Pancreas (tissue), 10 donors: ENCODE results near the gene CEACAM4. TPM values are rescaled to one million over a fixed set of nuclear protein-coding genes. Genes with fewer than 3 reads are reported as not detected.

ENCODE experiments used
- ATAC-seq, 4 donors: fragments of 200-7000 bp; cut with Tn5 transposase; one replicate each; pipeline versions ENCODE4 v1.8.0 to v1.9.1; 2020; ENCODE audit warnings: mild to moderate bottlenecking in 4 of 4, moderate library complexity in 4 of 4
- DNase-seq, 6 donors: peaks; one replicate each; pipeline ENCODE4 v3.0.0-alpha.2; 2020
- FAIRE-seq: peaks from 2 replicates; lab custom pipeline; 2012; peaks lifted over from hg19 to GRCh38; lab: Jason Lieb, UNC
- H3K27ac ChIP-seq, 4 donors: fragments of 200-600 bp; sonication (generic); 1 replicate in 3 of 4; 2 replicates in 1 of 4; pipeline versions ENCODE4 v1.5.0 to v1.8.0; 2020
- H3K27me3 ChIP-seq, 4 donors: fragments of 200-600 bp; one replicate each; pipeline ENCODE4 v1.8.0; 2021
- H3K36me3 ChIP-seq, 3 donors: fragments of 200-600 bp; sonication (generic) in 1 of 3; one replicate each; pipeline versions ENCODE4 v1.5.0 to v1.8.0; 2020 to 2021
- H3K4me1 ChIP-seq, 3 donors: fragments of 200-600 bp; one replicate each; pipeline ENCODE4 v1.8.0; 2021
- H3K4me3 ChIP-seq, 4 donors: fragments of 200-600 bp; sonication (generic) in 2 of 4; one replicate each; pipeline versions ENCODE4 v1.5.0 to v1.8.0; 2020 to 2021
- H3K9me3 ChIP-seq, 4 donors: fragments of 200-600 bp; one replicate each; pipeline ENCODE4 v1.8.0; 2021
- WGBS, 2 donors: extraction: QIAGEN DNeasy Blood & Tissue Kit; methylation state at CpG; one replicate each; pipeline ENCODE4 v1.1.7; 2013; 5-methylcytosine and 5-hydroxymethylcytosine counted together
- intact Hi-C, 3 donors: fragments of 100-400 bp; cut with DNase I; formaldehyde crosslinking; loops; one replicate each; pipeline versions ENCODE4 v1.11.1 to v1.14.2; 2022
- polyA plus RNA-seq, 2 donors: library from polyadenylated mRNA; stranded (reverse); fragments of 200-250 nt; gene quantifications; one replicate each; pipeline ENCODE4 v1.2.3, GENCODE V29; 2013
- total RNA-seq, 6 donors: library from RNA; stranded (reverse); fragmentation: NEBNext Ultra II Directional in 4 of 6; extraction: Animal tissue kit (Norgen Biotek cat#: 25700) in 4 of 6; gene quantifications; one replicate each; pipeline versions ENCODE4 v1.2.1 to v1.2.4, GENCODE V29; 2021 to 2023
- TF ChIP-seq, protein P1 (sequence below), 4 donors: fragments of 200-600 bp; sonication (generic) in 3 of 4; IDR thresholded peaks; one replicate each; pipeline versions ENCODE4 v1.5.0 to v1.8.0; 2021; ENCODE audit warnings: antibody characterized with exemption in 4 of 4
- donor health status: healthy with polysubstance abuse.
- donor health status: DM: no; HTN: no; CAD: no; lungs with moderate emphysema.
- donor health status: DM: no; HTN: no; CAD: no.
- donor health status: control.
- donor health status: control.
- donor health status: Bipolar disorder and iron deficiency.
- donor health status: DM: yes; HTN: yes; CAD: no.
- donor health status: DM: no; HTN: no; CAD: no.
- donor health status: DM: no; HTN: no; CAD: no.
- donor health status: DM: yes; HTN: yes; CAD: no.

Gene CEACAM4
- total and polyA plus RNA-seq, 8 donors: 0.30 to 1.1 (median 0.54) TPM

DNA sequence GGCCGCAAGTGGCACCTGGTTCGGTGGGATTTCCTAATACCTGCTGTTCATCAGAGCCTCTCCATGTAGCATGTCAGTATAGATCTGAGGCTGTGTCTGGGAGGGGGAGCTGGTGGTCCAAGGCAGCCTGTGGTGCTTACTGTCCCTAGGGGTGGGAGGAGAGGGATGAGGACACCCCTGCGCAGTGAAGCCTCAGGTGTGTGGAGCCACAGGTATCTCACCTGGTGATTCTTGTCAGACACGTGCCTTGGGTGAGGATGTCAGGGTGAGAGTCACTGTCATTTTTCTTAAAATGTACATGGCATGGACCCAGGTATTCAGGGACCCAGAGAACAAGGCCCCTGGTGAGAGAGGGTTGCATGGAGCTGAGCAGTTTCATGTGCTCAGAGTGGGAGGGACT, 11.7 kb downstream of the CEACAM4 start:
- ATAC-seq: no peak
- no peaks in the 10 kb centered on the region for H3K4me1 ChIP-seq
- no peak overlapping the region for H3K4me3 ChIP-seq
- TF ChIP-seq, protein P1, sequence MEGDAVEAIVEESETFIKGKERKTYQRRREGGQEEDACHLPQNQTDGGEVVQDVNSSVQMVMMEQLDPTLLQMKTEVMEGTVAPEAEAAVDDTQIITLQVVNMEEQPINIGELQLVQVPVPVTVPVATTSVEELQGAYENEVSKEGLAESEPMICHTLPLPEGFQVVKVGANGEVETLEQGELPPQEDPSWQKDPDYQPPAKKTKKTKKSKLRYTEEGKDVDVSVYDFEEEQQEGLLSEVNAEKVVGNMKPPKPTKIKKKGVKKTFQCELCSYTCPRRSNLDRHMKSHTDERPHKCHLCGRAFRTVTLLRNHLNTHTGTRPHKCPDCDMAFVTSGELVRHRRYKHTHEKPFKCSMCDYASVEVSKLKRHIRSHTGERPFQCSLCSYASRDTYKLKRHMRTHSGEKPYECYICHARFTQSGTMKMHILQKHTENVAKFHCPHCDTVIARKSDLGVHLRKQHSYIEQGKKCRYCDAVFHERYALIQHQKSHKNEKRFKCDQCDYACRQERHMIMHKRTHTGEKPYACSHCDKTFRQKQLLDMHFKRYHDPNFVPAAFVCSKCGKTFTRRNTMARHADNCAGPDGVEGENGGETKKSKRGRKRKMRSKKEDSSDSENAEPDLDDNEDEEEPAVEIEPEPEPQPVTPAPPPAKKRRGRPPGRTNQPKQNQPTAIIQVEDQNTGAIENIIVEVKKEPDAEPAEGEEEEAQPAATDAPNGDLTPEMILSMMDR (IDR thresholded peaks at IDR 0.05): no peak
- peak in 1 of 6 donors; percentile 13 for DNase-seq
- FAIRE-seq: no peak
- H3K9me3 ChIP-seq: no peaks in the 10 kb centered on the region
- no peak overlapping the region for H3K27ac ChIP-seq
- no peaks in the 10 kb centered on the region for H3K36me3 ChIP-seq
- WGBS, 2 donors: 67 to 81% methylated on average over 4 of the region's 4 CpGs
- intact Hi-C loops: no loop called here
- peaks cover 0 to 3% (median 0%) of the 10 kb centered on the region in 4 donors for H3K27me3 ChIP-seq

DNA sequence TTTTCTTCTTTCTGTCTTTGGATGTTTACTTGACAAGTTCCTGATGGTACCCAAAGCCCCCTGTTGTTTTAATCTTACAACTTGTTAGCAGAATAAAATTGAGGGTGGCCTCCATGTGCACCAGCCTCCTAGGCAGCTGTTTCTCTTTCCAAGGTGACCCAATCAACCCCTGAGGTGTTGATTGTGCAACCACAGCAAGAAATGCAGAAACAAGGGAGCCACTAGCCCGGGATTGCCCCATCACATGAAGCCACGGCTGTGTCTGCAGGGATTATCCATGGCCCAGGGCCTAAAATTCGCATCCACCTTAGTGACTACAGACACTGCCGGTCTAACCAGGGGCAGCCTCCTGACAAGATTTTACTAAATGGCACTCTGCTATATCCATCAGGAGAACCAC, 14.4 kb downstream of the CEACAM4 start:
- Histone ChIP-seq H3K4me3 (no peak overlapping the region), H3K4me1 (no peaks in the 10 kb centered on the region), H3K27ac (no peak overlapping the region), H3K27me3 (peaks cover 0 to 3% (median 0%) of the 10 kb centered on the region in 4 donors), H3K36me3 (no peaks in the 10 kb centered on the region), H3K9me3 (no peaks in the 10 kb centered on the region)
- DNase-seq: no peak
- ATAC-seq: no peak
- intact Hi-C loops: no loop called here
- TF ChIP-seq, protein P1 (IDR thresholded peaks at IDR 0.05): no peak
- FAIRE-seq: no peak
- 53 to 68% methylated on average over 4 of the region's 4 CpGs for WGBS, 2 donors

DNA sequence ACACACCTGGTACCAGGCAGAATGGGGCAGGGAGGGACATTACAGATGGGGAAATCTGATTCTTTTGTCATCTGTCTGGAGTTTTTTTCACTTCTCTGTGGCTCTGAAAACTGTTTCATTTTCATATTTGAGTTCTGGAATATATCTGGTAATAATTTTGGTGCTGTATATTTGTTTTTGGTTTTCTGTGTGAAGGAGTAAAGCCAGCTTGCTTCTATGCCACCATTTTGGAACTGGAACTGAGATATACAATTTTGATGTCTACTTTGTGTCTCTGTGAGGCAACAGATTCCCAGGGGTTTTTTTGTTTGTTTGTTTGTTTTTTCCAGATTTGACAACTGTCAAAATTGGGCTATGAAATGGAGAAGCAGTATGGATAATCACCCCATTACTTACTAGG, 16.1 kb downstream of the CEACAM4 start:
- TF ChIP-seq, protein P1 (IDR thresholded peaks at IDR 0.05): no peak
- Histone ChIP-seq H3K4me3 (no peak overlapping the region), H3K4me1 (no peaks in the 10 kb centered on the region), H3K9me3 (no peaks in the 10 kb centered on the region), H3K36me3 (no peaks in the 10 kb centered on the region), H3K27ac (no peak overlapping the region), H3K27me3 (peaks cover 0 to 3% (median 0%) of the 10 kb centered on the region in 4 donors)
- intact Hi-C loops: no loop called here
- no peak for ATAC-seq
- FAIRE-seq: no peak
- DNase-seq: no peak

DNA sequence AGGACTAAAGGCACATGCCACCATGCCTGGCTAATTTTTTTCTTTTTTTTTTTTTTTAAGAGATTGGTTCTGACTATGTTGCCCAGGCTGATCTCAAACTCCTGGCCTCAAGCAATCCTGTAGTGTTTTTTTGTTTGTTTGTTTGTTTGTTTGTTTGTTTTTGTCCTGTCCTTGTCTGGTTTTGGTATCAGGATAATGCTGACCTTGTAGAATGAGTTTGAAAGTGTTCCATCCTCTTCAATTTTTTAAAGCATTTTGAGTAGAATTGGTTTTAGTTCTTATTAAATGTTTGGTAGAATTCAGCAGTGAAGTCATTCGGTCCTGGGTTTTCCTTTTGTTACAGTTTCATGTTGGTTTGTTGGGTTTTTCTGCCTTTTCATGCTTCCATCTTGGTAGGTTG, 19.2 kb downstream of the CEACAM4 start:
- no peak overlapping the region for H3K4me3 ChIP-seq
- FAIRE-seq (no peak), ATAC-seq (no peak), DNase-seq (no peak)
- H3K4me1 ChIP-seq: no peaks in the 10 kb centered on the region
- no peak overlapping the region for H3K27ac ChIP-seq
- TF ChIP-seq, protein P1 (IDR thresholded peaks at IDR 0.05): no peak
- no peaks in the 10 kb centered on the region for H3K27me3 ChIP-seq
- intact Hi-C loops: no loop called here
- H3K36me3 ChIP-seq: no peaks in the 10 kb centered on the region
- no peaks in the 10 kb centered on the region for H3K9me3 ChIP-seq
- 38 to 47% methylated on average over 1 of the region's 1 CpG for WGBS, 2 donors

DNA sequence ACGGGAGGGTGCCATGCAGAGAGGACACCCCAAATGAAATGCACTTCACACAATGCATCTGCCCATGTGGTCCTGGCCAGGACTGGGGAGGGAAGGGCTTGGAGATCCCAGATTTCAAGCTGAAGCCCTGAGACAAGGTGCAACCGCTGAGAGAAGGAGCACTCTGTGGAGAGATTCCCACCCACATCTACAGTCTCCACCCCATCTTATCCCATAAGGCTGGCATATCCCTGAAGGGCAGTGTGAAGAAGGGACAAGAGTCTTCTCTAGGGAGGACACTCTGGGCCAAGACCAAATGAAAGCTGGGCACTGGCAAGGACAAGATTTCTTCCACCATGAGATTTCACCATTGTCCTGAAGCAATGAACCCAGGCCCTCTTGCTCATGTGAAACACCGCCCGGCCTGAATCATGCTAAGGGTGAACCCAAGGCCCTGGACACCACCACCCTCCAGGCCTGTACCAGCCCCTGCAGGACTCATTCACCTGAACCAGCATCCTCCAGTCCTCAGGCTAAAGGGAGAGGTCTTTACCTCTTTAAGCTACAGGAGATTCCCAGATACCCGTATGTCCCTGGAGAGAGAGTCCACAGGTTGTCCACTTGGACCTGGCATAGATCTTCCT, 20.5 kb downstream of the CEACAM4 start:
- TF ChIP-seq, protein P1 (IDR thresholded peaks at IDR 0.05): no peak
- no peak for ATAC-seq
- 65 to 73% methylated on average over 5 of the region's 5 CpGs for WGBS, 2 donors
- Histone ChIP-seq H3K4me1 (no peaks in the 10 kb centered on the region), H3K27ac (no peak overlapping the region), H3K36me3 (no peaks in the 10 kb centered on the region), H3K9me3 (no peaks in the 10 kb centered on the region), H3K4me3 (no peak overlapping the region), H3K27me3 (no peaks in the 10 kb centered on the region)
- no peak for FAIRE-seq
- peak in 1 of 6 donors; percentile 10 for DNase-seq
- intact Hi-C loops: no loop called here
